Measurements from ENCODE around the gene CCDC148. TPM values are rescaled to one million over a fixed set of nuclear protein-coding genes. Genes with fewer than 3 reads are reported as not detected.
"Not testable (repeated sequence)": the region's sequence is repeated elsewhere in the genome, so short reads cannot be mapped to it uniquely, and the experiment has no call there.

Gene CCDC148
- total RNA-seq, 1 experiment from 2014 or later: 0.49 TPM

- H3K4me1 ChIP-seq; H3K4me3 ChIP-seq; H3K27ac ChIP-seq; H3K27me3 ChIP-seq; H3K9me3 ChIP-seq (replicated peaks); DNase-seq: not testable (repeated sequence)
- H3K36me3 ChIP-seq: peaks cover 33% of the 10 kb centered on the region
Observed at GRCh38 chr2:158472829-158473228, 16.3 kb upstream of the CCDC148 start.

- Histone ChIP-seq H3K9me3 (replicated peaks) (no peaks in the 10 kb centered on the region), H3K4me1 (no peaks in the 10 kb centered on the region), H3K4me3 (no peak overlapping the region), H3K27me3 (no peaks in the 10 kb centered on the region), H3K27ac (no peak overlapping the region), H3K36me3 (peaks cover 16% of the 10 kb centered on the region)
- no peak for DNase-seq
Observed at GRCh38 chr2:158467248-158467647, 10.7 kb upstream of the CCDC148 start.

- H3K4me3 ChIP-seq: no peak overlapping the region
- H3K4me1 ChIP-seq: peaks cover 13% of the 10 kb centered on the region
- H3K27me3 ChIP-seq: no peaks in the 10 kb centered on the region
- H3K27ac ChIP-seq: no peak overlapping the region
- DNase-seq: peak in 1 of 2 experiments; percentile 22
- H3K9me3 ChIP-seq (replicated peaks): no peaks in the 10 kb centered on the region
- H3K36me3 ChIP-seq: peaks cover 6% of the 10 kb centered on the region; the same call in 1 of the 2 replicates
Observed at GRCh38 chr2:158464426-158465281, 8.1 kb upstream of the CCDC148 start.

- Histone ChIP-seq H3K4me1 (peaks cover 13% of the 10 kb centered on the region), H3K36me3 (peaks cover 4% of the 10 kb centered on the region; the same call in 1 of the 2 replicates), H3K27me3 (no peaks in the 10 kb centered on the region), H3K4me3 (no peak overlapping the region), H3K9me3 (replicated peaks) (no peaks in the 10 kb centered on the region), H3K27ac (no peak overlapping the region)
- no peak for DNase-seq
Observed at GRCh38 chr2:158463496-158464095, 7.0 kb upstream of the CCDC148 start.

GRCh38 chr2:158460632-158461297, 4.2 kb upstream of the CCDC148 start:
- DNase-seq: peak in 1 of 2 experiments; percentile 31
- no peak overlapping the region for H3K27ac ChIP-seq
- H3K27me3 ChIP-seq: no peaks in the 10 kb centered on the region
- H3K4me3 ChIP-seq: no peak overlapping the region
- H3K4me1 ChIP-seq: peaks cover 13% of the 10 kb centered on the region
- H3K36me3 ChIP-seq: peaks cover 4% of the 10 kb centered on the region; the same call in 1 of the 2 replicates
- H3K9me3 ChIP-seq (replicated peaks): no peaks in the 10 kb centered on the region

- no peaks in the 10 kb centered on the region for H3K9me3 ChIP-seq (replicated peaks)
- no peaks in the 10 kb centered on the region for H3K27me3 ChIP-seq
- H3K27ac ChIP-seq: peak overlapping the region; percentile 85; the same call in 1 of the 2 replicates
- peaks cover 4% of the 10 kb centered on the region; the same call in 1 of the 2 replicates for H3K36me3 ChIP-seq
- H3K4me1 ChIP-seq: peaks cover 13% of the 10 kb centered on the region
- DNase-seq: peak in 1 of 2 experiments; percentile 23
- H3K4me3 ChIP-seq: peak overlapping the region; percentile 80
Observed at GRCh38 chr2:158459161-158460003, 2.8 kb upstream of the CCDC148 start.

GRCh38 chr2:158458617-158458920, 2.0 kb upstream of the CCDC148 start:
- Histone ChIP-seq H3K36me3 (peaks cover 4% of the 10 kb centered on the region; the same call in 1 of the 2 replicates), H3K4me3 (peak overlapping the region; percentile 80), H3K9me3 (replicated peaks) (no peaks in the 10 kb centered on the region), H3K4me1 (peaks cover 13% of the 10 kb centered on the region), H3K27ac (peak overlapping the region; percentile 85), H3K27me3 (no peaks in the 10 kb centered on the region)
- DNase-seq: no peak

GRCh38 chr2:158457826-158458616, 1.5 kb upstream of the CCDC148 start:
- no peaks in the 10 kb centered on the region for H3K27me3 ChIP-seq
- H3K4me3 ChIP-seq: peak overlapping the region; percentile 80
- H3K4me1 ChIP-seq: peaks cover 13% of the 10 kb centered on the region
- no peaks in the 10 kb centered on the region for H3K9me3 ChIP-seq (replicated peaks)
- H3K36me3 ChIP-seq: peaks cover 4% of the 10 kb centered on the region; the same call in 1 of the 2 replicates
- peak; percentile 78 to 79 for DNase-seq
- peak overlapping the region; percentile 85 for H3K27ac ChIP-seq

- Histone ChIP-seq H3K27me3 (no peaks in the 10 kb centered on the region), H3K36me3 (peaks cover 4% of the 10 kb centered on the region; the same call in 1 of the 2 replicates), H3K27ac (peak overlapping the region; percentile 85), H3K9me3 (replicated peaks) (no peaks in the 10 kb centered on the region), H3K4me3 (peak overlapping the region; percentile 80), H3K4me1 (peaks cover 13% of the 10 kb centered on the region)
- DNase-seq: peak; percentile 78 to 79
Observed at GRCh38 chr2:158457092-158457825, 706 bp upstream of the CCDC148 start.

- Histone ChIP-seq H3K4me1 (no peaks in the 10 kb centered on the region), H3K27ac (no peak overlapping the region), H3K4me3 (no peak overlapping the region), H3K27me3 (no peaks in the 10 kb centered on the region), H3K36me3 (no peaks in the 10 kb centered on the region), H3K9me3 (replicated peaks) (no peaks in the 10 kb centered on the region)
- DNase-seq: no peak
Observed at GRCh38 chr2:158443606-158444005, 12.9 kb downstream of the CCDC148 start.

- not testable (repeated sequence) for H3K4me3 ChIP-seq; H3K9me3 ChIP-seq (replicated peaks); DNase-seq
Observed at GRCh38 chr2:158439062-158439461, 17.5 kb downstream of the CCDC148 start.

GRCh38 chr2:158433716-158434115, 22.8 kb downstream of the CCDC148 start:
- H3K9me3 ChIP-seq (replicated peaks); H3K4me1 ChIP-seq; H3K27me3 ChIP-seq; H3K36me3 ChIP-seq; DNase-seq; H3K4me3 ChIP-seq; H3K27ac ChIP-seq: not testable (repeated sequence)

More at GRCh38 chr2:158439062-158439461, 17.5 kb downstream of the CCDC148 start:
- not testable (repeated sequence) for H3K36me3 ChIP-seq, H3K4me1 ChIP-seq, H3K27me3 ChIP-seq, H3K27ac ChIP-seq

- no peak overlapping the region for H3K4me3 ChIP-seq
- DNase-seq: no peak
- 0 out of 2 replicates have a peak, but pooled peaks cover 4% of the 10 kb centered on the region for H3K9me3 ChIP-seq (replicated peaks)
- H3K36me3 ChIP-seq: no peaks in the 10 kb centered on the region
- no peak overlapping the region for H3K27ac ChIP-seq
- no peaks in the 10 kb centered on the region for H3K27me3 ChIP-seq
- no peaks in the 10 kb centered on the region for H3K4me1 ChIP-seq
Observed at GRCh38 chr2:158432117-158432516, 24.4 kb downstream of the CCDC148 start.

All from SJCRH30 (cell line).